Ovary (tissue), 3 donors: ENCODE measurements around the gene RASGEF1B.

ENCODE experiments used
- POLR2A ChIP-seq: fragments of 450-650 bp; IDR thresholded peaks from one replicate; pipeline ENCODE4 v1.6.1; 2017; ENCODE audit warnings: antibody characterized with exemption, mild to moderate bottlenecking, moderate library complexity
- TF ChIP-seq, protein P1 (sequence below), 3 donors: fragments of 450-650 bp in 2 of 3; fragments of 200-600 bp in 1 of 3; IDR thresholded peaks; one replicate each; pipeline versions ENCODE4 v1.5.1 to v1.8.0; 2016 to 2022; ENCODE audit warnings: antibody characterized with exemption in 3 of 3, mild to moderate bottlenecking in 1 of 3
- donor health status: DM: no; HTN: no; CAD: no.

DNA sequence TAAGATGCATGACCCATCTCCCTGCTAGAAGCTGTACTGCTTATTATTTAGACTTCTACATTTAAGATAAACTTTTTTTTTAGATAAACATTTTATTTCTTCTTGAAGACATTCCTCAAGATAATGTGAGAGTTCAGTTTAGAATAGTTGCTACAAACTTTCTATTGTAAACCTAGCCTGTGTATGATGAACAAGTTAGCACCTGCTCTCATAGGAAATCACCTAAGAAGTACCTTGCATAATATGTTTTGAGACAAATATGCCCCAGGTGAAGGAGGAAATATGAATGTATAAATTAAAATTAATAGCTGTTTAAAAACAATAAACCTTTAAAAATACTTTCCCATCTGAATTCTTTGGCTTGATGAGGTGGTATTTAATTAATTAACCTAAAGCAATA, 35.6 kb downstream of the RASGEF1B start:
- TF ChIP-seq, protein P1, sequence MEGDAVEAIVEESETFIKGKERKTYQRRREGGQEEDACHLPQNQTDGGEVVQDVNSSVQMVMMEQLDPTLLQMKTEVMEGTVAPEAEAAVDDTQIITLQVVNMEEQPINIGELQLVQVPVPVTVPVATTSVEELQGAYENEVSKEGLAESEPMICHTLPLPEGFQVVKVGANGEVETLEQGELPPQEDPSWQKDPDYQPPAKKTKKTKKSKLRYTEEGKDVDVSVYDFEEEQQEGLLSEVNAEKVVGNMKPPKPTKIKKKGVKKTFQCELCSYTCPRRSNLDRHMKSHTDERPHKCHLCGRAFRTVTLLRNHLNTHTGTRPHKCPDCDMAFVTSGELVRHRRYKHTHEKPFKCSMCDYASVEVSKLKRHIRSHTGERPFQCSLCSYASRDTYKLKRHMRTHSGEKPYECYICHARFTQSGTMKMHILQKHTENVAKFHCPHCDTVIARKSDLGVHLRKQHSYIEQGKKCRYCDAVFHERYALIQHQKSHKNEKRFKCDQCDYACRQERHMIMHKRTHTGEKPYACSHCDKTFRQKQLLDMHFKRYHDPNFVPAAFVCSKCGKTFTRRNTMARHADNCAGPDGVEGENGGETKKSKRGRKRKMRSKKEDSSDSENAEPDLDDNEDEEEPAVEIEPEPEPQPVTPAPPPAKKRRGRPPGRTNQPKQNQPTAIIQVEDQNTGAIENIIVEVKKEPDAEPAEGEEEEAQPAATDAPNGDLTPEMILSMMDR (IDR thresholded peaks at IDR 0.05), result no peak
- no peak for TF ChIP-seq POLR2A
